Stimulated activated naive CD8-positive, alpha-beta T cell treated with anti-CD3 and anti-CD28 coated beads, Interleukin-15, amount 100 ng/mL, for 72 hours (primary cell): ENCODE results near the gene GNAI3.
A peak's percentile ranks its signal among the peaks of the same experiment; 100 is the strongest.

Experiments used
- ATAC-seq: fragments of 150-1000 bp; cut with Tn5 transposase; 2 replicates; pipeline ENCODE4 v1.10.0; 2021; ENCODE audit warnings: mild to moderate bottlenecking, moderate library complexity
- DNase-seq, 2 donors: peaks; one replicate each; pipeline ENCODE4 v3.0.0; 2021 to 2022
- H3K27ac Mint-ChIP-seq, 2 donors: one replicate each; pipeline ENCODE4 v1.8.0; 2022; ENCODE audit warnings: mild to moderate bottlenecking in 2 of 2, mixed read lengths in 2 of 2, moderate library complexity in 2 of 2
- H3K27me3 Mint-ChIP-seq: one replicate; pipeline ENCODE4 v1.8.0; 2022; ENCODE audit warnings: mixed read lengths
- H3K4me1 Mint-ChIP-seq: one replicate; pipeline ENCODE4 v1.8.0; 2022; ENCODE audit warnings: mild to moderate bottlenecking, mixed read lengths
- H3K4me3 Mint-ChIP-seq, 2 donors: one replicate each; pipeline ENCODE4 v1.8.0; 2022; ENCODE audit warnings: mild to moderate bottlenecking in 2 of 2, mixed read lengths in 2 of 2, moderate library complexity in 1 of 2
- H3K9me3 Mint-ChIP-seq, 2 donors: one replicate each; pipeline ENCODE4 v1.8.0; 2022; ENCODE audit warnings: mixed read lengths in 2 of 2

The GNAI3 gene

DNA sequence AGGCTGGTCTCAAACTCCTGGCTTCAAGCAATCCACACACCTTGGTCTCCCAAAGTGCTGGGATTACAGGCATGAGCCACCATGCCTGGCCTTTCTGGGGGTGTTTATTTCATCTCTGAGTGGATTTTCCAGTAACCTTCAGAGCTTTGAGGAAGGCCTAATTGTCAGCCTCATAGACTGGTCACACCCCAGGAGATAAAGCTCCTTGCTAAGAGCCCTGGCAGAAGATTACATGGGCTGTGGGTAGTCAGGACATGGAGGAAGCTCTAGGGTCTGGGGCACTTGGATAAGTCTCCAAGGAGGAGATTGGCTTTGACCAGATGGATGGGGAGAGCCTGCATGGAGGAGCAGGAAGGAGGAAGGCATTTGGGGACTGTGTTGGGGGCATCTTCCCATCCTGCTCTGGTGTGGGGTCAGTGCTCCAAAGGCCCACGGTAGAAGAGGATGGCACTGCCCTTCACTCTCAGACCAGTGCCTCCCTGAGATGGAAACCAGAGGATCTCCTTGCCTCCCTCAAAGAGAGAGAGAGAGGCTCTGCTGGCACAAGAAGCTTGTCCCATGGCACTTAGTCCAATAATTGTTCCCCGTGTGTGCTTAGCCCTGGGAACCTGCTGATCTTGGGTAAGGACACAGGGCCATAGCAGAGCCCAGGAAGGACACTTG is 92.8 kb downstream of the GNAI3 start:
- no peak overlapping the region for H3K27ac Mint-ChIP-seq

DNA sequence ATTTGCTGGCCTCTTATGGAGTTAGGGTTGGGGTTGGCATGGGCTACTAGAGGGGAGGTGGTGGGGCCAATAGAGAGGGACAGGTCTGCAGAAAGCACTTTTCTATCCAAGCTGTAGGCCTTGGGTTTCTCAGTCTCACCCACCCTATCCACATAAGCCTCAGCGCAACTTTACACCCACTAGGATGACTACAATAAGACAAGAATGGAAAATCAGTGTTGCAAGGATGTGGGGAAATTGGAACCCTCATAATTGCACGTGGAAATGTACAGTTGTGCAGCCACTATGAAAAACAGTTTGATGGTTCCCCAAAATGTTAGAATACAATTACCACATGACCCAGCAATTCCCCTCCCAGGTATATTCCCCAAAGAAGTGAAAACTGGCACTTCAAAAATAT is 93.4 kb downstream of the GNAI3 start:
- H3K4me3 Mint-ChIP-seq = no peak overlapping the region
- ATAC-seq = no peak
- no peaks in the 10 kb centered on the region for H3K9me3 Mint-ChIP-seq
- H3K27me3 Mint-ChIP-seq = peaks cover 21% of the 10 kb centered on the region
- no peak for DNase-seq
- H3K27ac Mint-ChIP-seq = no peak overlapping the region
- H3K4me1 Mint-ChIP-seq = peaks cover 24% of the 10 kb centered on the region

More for the DNA sequence above, 92.8 kb downstream of the GNAI3 start:
- H3K4me3 Mint-ChIP-seq = no peak overlapping the region
- ATAC-seq (no peak), DNase-seq (no peak)
- H3K4me1 Mint-ChIP-seq = peaks cover 24% of the 10 kb centered on the region
- no peaks in the 10 kb centered on the region for H3K9me3 Mint-ChIP-seq
- peaks cover 21% of the 10 kb centered on the region for H3K27me3 Mint-ChIP-seq

DNA sequence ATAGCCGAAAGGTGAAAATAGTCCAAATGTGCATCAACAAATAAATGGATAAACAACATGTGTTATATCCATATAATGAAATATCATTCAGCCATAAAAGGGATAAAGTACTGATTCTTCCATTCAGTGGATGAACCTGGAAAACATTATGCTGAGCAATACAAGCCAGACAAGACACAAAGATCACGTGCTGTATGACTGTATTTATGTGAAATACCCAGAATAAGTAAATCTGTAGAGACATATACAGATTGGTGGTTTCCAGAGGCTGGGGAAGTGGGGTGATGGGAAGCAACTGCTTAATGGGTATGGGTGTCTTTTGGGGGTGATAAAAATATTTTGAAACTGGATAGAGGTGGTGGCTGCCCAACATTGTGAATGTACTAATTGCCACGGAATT is 94.2 kb downstream of the GNAI3 start:
- ATAC-seq = no peak
- H3K9me3 Mint-ChIP-seq = no peaks in the 10 kb centered on the region
- no peak overlapping the region for H3K4me3 Mint-ChIP-seq
- no peak for DNase-seq
- peaks cover 24% of the 10 kb centered on the region for H3K4me1 Mint-ChIP-seq
- no peak overlapping the region for H3K27ac Mint-ChIP-seq
- peaks cover 21% of the 10 kb centered on the region for H3K27me3 Mint-ChIP-seq

DNA sequence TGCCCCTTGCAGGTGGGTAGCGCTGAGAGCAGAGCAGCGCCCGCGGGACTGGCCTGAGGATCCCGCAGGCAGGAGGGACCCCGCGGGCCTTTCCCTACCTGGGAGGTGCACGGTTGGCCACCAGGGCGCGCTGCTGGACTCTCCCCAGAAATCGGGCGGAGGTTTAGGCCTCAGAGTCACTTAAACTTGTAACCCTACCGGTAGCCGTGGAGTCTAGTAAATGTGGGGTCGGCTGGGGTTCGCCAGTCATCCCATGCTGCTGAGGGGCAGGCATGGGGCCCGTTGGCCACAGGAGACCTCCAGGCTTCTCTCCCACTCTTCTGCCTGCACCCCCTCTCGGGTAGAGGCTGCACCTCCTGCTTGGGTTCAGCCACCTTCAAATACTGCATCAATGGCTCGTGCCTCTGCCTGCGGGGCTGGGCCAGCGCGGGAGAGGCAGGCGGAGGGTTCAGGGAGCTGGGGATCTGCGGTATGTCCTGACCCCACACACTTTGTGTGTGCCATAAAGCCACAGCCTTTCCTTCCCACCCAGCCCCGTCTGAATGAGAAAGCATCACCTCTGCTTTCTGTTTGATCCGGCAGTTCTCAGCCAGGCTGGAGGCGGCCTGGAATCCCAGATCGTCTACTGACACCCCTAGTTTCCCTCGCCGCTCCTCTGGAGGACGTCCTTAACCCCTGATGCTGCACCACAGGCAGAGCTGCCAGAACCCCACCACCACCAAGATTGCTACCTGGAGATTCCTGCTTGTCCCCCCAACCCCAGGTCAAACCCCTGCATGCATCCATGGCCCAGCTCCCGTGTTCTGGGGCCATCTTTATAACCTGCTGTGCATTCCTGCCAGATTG is 95.2 kb downstream of the GNAI3 start:
- no peak overlapping the region for H3K4me3 Mint-ChIP-seq
- ATAC-seq (peak; percentile 98), DNase-seq (peak; percentile 85 to 88)
- peaks cover 21% of the 10 kb centered on the region for H3K27me3 Mint-ChIP-seq
- H3K4me1 Mint-ChIP-seq = peaks cover 24% of the 10 kb centered on the region
- no peaks in the 10 kb centered on the region for H3K9me3 Mint-ChIP-seq
- no peak overlapping the region for H3K27ac Mint-ChIP-seq

DNA sequence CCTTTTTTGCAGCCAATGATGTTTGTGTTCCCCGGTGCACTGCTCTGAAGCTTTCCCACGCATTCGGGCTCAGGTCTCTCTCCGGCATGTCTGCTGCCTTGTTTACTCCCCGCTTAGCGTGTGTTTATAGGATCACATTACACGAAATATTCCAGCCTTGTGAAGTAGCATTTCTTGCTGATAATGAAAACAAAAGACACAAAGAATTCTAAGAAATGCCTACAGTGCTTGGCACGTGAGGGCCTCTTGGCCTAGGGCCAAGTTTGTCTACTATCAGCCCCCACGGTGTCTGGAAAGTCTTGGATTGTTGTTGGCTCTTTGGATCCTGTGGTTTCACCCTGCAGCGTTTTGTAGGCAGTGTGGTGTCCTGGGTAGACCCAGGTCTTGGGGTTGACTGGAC is 96.3 kb downstream of the GNAI3 start:
- DNase-seq (no peak), ATAC-seq (no peak)
- no peak overlapping the region for H3K4me3 Mint-ChIP-seq
- no peak overlapping the region for H3K27ac Mint-ChIP-seq
- H3K4me1 Mint-ChIP-seq = peaks cover 24% of the 10 kb centered on the region
- no peaks in the 10 kb centered on the region for H3K9me3 Mint-ChIP-seq
- peaks cover 21% of the 10 kb centered on the region for H3K27me3 Mint-ChIP-seq

DNA sequence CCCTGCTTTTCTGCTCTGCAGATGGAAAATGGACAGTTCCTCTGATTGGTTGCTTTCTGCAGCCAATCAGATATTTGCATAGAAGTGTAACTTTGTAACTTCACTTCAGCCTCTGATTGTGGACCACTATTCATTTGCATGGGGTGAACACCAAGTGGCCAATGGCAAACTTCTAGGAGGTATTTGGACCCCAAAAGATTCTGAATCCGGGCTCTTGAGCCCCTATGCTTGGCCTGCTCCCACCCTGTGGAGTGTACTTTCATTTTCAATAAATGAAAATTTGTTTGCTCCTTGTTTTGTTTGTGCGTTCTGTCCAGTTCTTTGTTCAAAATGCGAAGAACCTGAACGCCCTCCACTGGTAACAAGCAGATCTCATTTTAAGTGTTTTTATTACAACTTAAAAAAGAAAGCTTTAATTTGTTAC is 101.1 kb downstream of the GNAI3 start:
- ATAC-seq (no peak), DNase-seq (no peak)
- H3K4me1 Mint-ChIP-seq = peaks cover 6% of the 10 kb centered on the region
- no peaks in the 10 kb centered on the region for H3K9me3 Mint-ChIP-seq
- no peak overlapping the region for H3K4me3 Mint-ChIP-seq
- H3K27me3 Mint-ChIP-seq = peaks cover 26% of the 10 kb centered on the region
- H3K27ac Mint-ChIP-seq = no peak overlapping the region

DNA sequence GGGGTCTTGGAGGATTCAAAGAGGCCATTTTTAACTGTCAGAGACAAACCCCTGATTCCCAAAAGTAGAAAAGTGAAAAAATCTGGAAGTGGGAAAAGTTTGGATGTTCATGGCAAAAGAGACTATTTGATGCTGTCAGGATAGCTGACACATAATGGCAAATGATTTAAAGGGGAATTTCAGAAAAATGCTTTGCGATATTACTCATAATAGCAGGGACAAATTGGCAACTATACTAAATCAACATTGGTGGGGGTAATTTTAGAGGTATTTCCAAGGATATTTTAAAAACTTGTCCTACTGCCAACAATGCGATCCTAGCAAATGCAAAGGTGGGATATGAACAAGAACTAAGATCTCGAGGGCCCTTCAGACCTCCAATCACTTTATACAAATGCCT is 102.2 kb downstream of the GNAI3 start:
- H3K4me1 Mint-ChIP-seq = peaks cover 15% of the 10 kb centered on the region
- no peak overlapping the region for H3K4me3 Mint-ChIP-seq

DNA sequence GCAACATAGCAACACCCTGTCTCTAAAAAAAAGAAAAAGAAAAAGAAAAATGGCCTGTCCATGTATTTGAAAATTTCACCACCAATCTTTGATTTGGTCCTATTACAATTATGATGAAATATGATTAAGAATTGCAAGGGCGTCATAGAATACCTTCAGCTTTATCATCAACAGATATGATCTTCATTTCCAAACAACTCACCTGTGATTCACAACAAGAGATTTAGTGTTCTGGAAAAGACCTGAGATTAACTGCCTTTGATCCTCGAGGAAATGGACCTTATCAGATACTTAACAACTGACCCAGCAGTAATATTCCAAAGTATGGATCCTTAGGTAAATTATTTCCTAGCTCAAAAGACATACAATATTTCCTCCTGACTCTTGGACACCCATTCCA is 104.0 kb downstream of the GNAI3 start:
- peaks cover 29% of the 10 kb centered on the region for H3K4me1 Mint-ChIP-seq
- ATAC-seq = no peak
- H3K9me3 Mint-ChIP-seq = no peaks in the 10 kb centered on the region
- H3K27me3 Mint-ChIP-seq = peaks cover 16% of the 10 kb centered on the region
- DNase-seq = no peak
- no peak overlapping the region for H3K4me3 Mint-ChIP-seq
- no peak overlapping the region for H3K27ac Mint-ChIP-seq

More for the DNA sequence above, 102.2 kb downstream of the GNAI3 start:
- no peaks in the 10 kb centered on the region for H3K9me3 Mint-ChIP-seq
- DNase-seq (no peak), ATAC-seq (no peak)
- H3K27me3 Mint-ChIP-seq = peaks cover 16% of the 10 kb centered on the region
- no peak overlapping the region for H3K27ac Mint-ChIP-seq

DNA sequence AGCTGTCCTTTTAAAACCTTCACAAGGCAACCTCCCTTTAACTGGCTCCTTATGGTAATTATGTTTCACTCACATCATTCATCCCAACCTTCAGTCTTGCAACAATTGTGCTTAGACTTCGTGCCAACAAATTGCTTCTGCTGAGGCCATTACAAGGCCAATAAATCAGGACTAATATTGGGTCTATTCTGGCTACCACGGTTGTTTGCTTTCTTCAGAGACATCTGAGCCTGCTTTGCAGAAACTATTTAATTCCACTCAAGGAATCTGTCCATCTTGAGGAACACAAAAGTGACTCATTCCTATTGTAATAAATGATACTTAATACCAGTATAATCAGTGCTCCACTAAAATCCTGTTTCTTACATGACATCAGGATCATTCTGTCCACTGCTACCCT is 104.9 kb downstream of the GNAI3 start:
- ATAC-seq (no peak), DNase-seq (no peak)
- Mint-ChIP-seq H3K4me3 (no peak overlapping the region), H3K4me1 (peaks cover 29% of the 10 kb centered on the region), H3K27ac (peak overlapping the region in 1 of 2 donors; percentile 24), H3K9me3 (no peaks in the 10 kb centered on the region), H3K27me3 (peaks cover 16% of the 10 kb centered on the region)

DNA sequence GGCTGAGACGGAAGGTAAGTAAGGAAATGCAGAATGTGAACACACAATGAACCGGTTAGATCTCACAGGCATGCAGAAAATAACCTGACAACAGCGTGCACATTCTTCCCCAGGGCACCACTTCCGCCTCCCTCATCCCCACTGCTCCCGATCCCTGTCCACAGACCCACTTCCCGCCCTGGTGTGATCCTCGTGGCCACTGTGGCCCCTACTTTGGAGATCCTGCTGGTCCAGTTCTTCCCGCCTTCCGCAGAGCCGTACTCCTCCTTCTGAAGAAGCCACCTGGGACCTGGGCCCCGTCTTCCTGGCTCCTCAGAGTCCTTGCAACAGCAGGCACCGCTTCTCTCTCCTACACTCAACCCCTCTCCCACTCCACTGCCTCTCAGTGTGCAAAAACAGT is 106.1 kb downstream of the GNAI3 start:
- no peaks in the 10 kb centered on the region for H3K9me3 Mint-ChIP-seq
- ATAC-seq (no peak), DNase-seq (no peak)
- peaks cover 16% of the 10 kb centered on the region for H3K27me3 Mint-ChIP-seq
- no peak overlapping the region for H3K4me3 Mint-ChIP-seq
- H3K27ac Mint-ChIP-seq = no peak overlapping the region
- H3K4me1 Mint-ChIP-seq = peaks cover 29% of the 10 kb centered on the region

DNA sequence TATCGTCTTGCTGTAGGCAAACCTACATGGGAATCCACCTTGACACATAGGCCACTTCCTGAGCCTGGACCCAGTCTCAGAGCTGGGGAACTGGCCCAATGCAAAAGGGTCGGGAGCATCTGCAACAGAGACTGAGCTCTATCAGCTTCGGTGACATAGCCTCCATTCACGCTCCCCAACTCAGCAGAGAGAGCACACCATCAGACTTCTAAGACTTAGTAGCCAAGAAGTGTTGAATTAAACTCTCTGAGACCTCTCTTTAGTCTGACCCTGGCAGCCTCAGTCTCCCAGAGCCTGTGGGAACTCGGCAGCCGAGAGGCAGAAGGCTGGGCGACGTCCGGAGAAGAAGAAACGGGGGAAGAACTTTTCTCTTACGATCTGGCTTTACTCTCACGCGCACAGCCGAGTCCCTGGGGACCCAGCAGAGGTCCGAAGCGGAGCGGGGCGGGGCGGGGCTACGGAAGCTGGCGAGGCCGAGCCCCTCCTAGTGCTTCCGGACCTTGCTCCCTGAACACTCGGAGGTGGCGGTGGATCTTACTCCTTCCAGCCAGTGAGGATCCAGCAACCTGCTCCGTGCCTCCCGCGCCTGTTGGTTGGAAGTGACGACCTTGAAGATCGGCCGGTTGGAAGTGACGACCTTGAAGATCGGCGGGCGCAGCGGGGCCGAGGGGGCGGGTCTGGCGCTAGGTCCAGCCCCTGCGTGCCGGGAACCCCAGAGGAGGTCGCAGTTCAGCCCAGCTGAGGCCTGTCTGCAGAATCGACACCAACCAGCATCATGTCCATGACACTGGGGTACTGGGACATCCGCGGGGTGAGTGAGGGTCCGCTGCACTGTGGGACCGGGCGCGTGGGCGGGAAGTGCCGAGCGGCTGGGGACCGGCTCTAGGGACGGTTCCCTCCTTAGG is 107.5 kb downstream of the GNAI3 start, which contains the start of gene GSTM4:
TSS of gene GSTM4 (plus strand) at position 485 of the 905 bp plus-strand sequence. CDS start at position 776, 291 bp downstream.
- H3K27ac Mint-ChIP-seq = peak within 1 kb of the TSS; percentile 84 to 90
- H3K27me3 Mint-ChIP-seq = peaks cover 10% of the 10 kb centered on the region
- H3K9me3 Mint-ChIP-seq = no peaks in the 10 kb centered on the region
- peak; percentile 56 to 64 for DNase-seq
- H3K4me1 Mint-ChIP-seq = peaks cover 29% of the 10 kb centered on the region
- H3K4me3 Mint-ChIP-seq = peak within 1 kb of the TSS; percentile 89 to 96
- peak; percentile 91 for ATAC-seq

DNA sequence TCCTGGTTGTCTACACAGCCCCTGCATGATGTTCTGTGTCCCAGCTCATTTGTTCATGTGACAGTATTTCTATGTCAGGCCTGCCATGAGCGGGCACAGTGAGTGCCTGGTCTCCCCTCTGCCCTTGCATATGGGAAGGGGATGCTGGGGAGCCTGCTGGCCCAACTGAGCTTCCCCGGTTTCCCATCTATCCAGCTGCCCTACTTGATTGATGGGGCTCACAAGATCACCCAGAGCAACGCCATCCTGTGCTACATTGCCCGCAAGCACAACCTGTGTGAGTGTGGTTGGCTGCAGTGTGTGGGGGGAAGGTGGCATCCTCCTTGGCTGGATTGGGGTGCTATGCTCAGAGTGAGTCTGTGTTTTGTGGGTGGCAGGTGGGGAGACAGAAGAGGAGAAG is 109.0 kb downstream of the GNAI3 start:
- no peaks in the 10 kb centered on the region for H3K27me3 Mint-ChIP-seq
- peak overlapping the region in 1 of 2 donors; percentile 22 for H3K4me3 Mint-ChIP-seq
- H3K27ac Mint-ChIP-seq = no peak overlapping the region
- H3K9me3 Mint-ChIP-seq = no peaks in the 10 kb centered on the region
- DNase-seq (no peak), ATAC-seq (no peak)
- H3K4me1 Mint-ChIP-seq = peaks cover 29% of the 10 kb centered on the region

DNA sequence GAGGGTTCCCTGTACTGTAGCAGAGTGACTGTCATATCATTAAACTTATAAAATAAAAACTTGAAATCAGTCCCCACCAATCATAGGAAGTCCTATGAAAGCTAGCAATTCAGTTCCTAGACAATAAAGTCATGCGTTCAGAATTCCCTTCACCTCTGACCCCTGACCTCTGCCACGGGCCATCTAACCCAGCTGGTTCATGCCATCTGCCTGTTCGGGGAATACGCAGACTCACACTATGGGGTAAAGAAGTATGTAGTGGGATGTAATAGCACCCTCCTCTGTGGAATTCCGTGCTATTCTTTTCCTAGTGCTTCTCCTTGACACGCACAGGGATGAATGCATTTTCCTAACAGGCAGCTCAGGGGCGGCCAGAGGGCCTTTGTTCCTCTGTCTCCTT is 109.6 kb downstream of the GNAI3 start:
- Mint-ChIP-seq H3K4me1 (peaks cover 29% of the 10 kb centered on the region), H3K9me3 (no peaks in the 10 kb centered on the region), H3K4me3 (no peak overlapping the region), H3K27ac (no peak overlapping the region), H3K27me3 (no peaks in the 10 kb centered on the region)
- ATAC-seq (no peak), DNase-seq (no peak)

DNA sequence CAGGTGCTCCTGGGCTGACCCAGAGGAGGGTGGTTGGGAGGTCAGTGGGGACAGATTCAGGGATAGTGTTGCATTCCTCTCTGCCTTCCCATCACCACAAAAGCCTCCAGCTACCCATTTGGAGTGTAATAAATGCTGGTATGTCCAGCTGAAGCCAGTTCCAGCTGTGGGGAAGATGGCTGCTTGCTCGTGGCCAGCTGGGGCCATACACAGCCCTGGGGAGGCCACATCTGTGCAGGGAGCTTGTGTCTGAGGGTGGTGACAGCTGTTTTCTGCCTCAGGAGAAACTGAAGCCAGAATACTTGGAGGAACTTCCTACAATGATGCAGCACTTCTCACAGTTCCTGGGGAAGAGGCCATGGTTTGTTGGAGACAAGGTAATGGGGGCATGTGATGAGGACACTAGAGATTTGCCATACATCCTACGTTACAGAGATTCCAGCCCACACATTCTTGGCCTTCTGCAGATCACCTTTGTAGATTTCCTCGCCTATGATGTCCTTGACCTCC is 110.2 kb downstream of the GNAI3 start:
- DNase-seq (no peak), ATAC-seq (no peak)
- no peak overlapping the region for H3K27ac Mint-ChIP-seq
- H3K4me3 Mint-ChIP-seq = no peak overlapping the region
- no peaks in the 10 kb centered on the region for H3K27me3 Mint-ChIP-seq
- H3K9me3 Mint-ChIP-seq = no peaks in the 10 kb centered on the region
- peaks cover 29% of the 10 kb centered on the region for H3K4me1 Mint-ChIP-seq

DNA sequence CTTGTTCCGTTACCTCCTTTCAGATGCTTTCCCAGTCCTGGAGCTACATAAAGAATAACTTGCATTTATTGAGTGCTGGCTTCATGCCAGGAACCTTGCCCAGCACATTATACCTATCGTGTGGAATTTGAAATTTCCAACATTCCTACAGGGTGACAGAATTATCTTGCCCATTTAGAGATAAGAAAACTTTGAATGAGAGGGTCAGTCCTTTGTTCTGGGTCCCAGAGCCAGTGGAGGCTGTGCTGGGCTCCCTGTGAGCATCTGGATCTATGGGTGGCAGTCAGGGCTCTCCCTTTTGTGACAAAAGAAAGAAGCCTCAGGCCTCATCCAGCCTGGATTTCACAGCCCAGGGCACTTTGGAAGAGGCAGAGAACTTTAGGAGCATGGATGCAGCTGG is 110.7 kb downstream of the GNAI3 start:
- ATAC-seq (no peak), DNase-seq (no peak)
- peaks cover 28% of the 10 kb centered on the region for H3K4me1 Mint-ChIP-seq
- no peaks in the 10 kb centered on the region for H3K27me3 Mint-ChIP-seq
- H3K27ac Mint-ChIP-seq = no peak overlapping the region
- no peaks in the 10 kb centered on the region for H3K9me3 Mint-ChIP-seq
- H3K4me3 Mint-ChIP-seq = no peak overlapping the region
